ENCODE measurements around the gene ZDHHC11B. TPM values are rescaled to one million over a fixed set of nuclear protein-coding genes. Genes with fewer than 3 reads are reported as not detected.
"Not testable (repeated sequence)": the region's sequence is repeated elsewhere in the genome, so short reads cannot be mapped to it uniquely, and the experiment has no call there.

ZDHHC11B gene
- total RNA-seq, 2 donors from 2014 or later = 0.55 to 3.0 TPM

DNA sequence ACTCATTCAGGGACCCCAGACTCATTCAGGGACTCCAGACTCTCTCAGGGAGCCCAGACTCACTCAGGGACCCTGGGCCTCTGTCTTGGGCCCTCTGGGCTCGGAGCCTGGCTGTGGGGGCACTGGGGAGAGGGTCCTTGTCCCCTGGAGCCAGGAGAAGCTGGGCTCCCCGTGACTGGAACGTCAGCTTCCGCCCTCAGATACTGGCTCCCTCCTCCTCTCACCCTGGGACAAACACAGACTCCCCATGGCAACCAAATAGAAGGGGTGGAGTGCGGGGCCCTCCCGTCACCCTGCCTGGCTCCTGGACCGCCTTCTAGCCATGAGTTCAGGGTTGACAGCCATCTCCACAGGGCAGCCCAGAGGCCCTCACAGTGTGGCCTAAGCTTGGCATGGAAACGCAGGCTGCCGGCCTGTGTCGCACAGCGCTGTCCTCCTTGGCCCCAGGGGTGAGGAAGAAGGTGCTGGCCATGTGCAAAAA is 27.6 kb downstream of the ZDHHC11B start:
- no peaks in the 10 kb centered on the region for H3K36me3 ChIP-seq
- WGBS = 57% methylated on average over 11 of the region's 11 CpGs
- H3K27ac ChIP-seq = no peak overlapping the region
- DNase-seq (ENCODE audit: low spot score) = no peak
- no peaks in the 10 kb centered on the region for H3K9me3 ChIP-seq
- no peaks in the 10 kb centered on the region for H3K4me1 ChIP-seq (replicated peaks)
- H3K4me3 ChIP-seq = no peak overlapping the region
- no peaks in the 10 kb centered on the region for H3K27me3 ChIP-seq (replicated peaks; ENCODE audit: insufficient read depth)
- intact Hi-C loops (cut with DNase I) = no loop called here
- no peak for TF ChIP-seq POLR2AphosphoS5 (IDR thresholded peaks at IDR 0.05)

- intact Hi-C loops (cut with DNase I) = no loop called here
- H3K9me3 ChIP-seq = no peaks in the 10 kb centered on the region
- H3K27me3 ChIP-seq (replicated peaks; ENCODE audit: insufficient read depth) = no peaks in the 10 kb centered on the region
- no peak overlapping the region for H3K4me3 ChIP-seq
- H3K36me3 ChIP-seq = no peaks in the 10 kb centered on the region
- no peak overlapping the region for H3K27ac ChIP-seq
- no peaks in the 10 kb centered on the region for H3K4me1 ChIP-seq (replicated peaks)
- 88% methylated on average over 9 of the region's 10 CpGs for WGBS
- DNase-seq (ENCODE audit: low spot score) = no peak
- TF ChIP-seq POLR2A (IDR thresholded peaks at IDR 0.05) (no peak), POLR2AphosphoS5 (IDR thresholded peaks at IDR 0.05) (no peak)
- TF ChIP-seq, protein P1, sequence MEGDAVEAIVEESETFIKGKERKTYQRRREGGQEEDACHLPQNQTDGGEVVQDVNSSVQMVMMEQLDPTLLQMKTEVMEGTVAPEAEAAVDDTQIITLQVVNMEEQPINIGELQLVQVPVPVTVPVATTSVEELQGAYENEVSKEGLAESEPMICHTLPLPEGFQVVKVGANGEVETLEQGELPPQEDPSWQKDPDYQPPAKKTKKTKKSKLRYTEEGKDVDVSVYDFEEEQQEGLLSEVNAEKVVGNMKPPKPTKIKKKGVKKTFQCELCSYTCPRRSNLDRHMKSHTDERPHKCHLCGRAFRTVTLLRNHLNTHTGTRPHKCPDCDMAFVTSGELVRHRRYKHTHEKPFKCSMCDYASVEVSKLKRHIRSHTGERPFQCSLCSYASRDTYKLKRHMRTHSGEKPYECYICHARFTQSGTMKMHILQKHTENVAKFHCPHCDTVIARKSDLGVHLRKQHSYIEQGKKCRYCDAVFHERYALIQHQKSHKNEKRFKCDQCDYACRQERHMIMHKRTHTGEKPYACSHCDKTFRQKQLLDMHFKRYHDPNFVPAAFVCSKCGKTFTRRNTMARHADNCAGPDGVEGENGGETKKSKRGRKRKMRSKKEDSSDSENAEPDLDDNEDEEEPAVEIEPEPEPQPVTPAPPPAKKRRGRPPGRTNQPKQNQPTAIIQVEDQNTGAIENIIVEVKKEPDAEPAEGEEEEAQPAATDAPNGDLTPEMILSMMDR (IDR thresholded peaks at IDR 0.05) = no peak
Measured at GRCh38 chr5:756171-756570, 28.4 kb downstream of the ZDHHC11B start.

- DNase-seq (ENCODE audit: low spot score); H3K36me3 ChIP-seq; H3K27ac ChIP-seq; H3K4me3 ChIP-seq; H3K4me1 ChIP-seq (replicated peaks); intact Hi-C loops (cut with DNase I); H3K9me3 ChIP-seq; H3K27me3 ChIP-seq (replicated peaks; ENCODE audit: insufficient read depth): not testable (repeated sequence)
- 54% methylated on average over 8 of the region's 16 CpGs for WGBS
Measured at GRCh38 chr5:754143-754632, 30.3 kb downstream of the ZDHHC11B start.

GRCh38 chr5:753567-754142 is 30.9 kb downstream of the ZDHHC11B start:
- WGBS = 82% methylated on average over 16 of the region's 19 CpGs
- H3K9me3 ChIP-seq; DNase-seq (ENCODE audit: low spot score); intact Hi-C loops (cut with DNase I); H3K27ac ChIP-seq; H3K4me1 ChIP-seq (replicated peaks); H3K4me3 ChIP-seq; H3K36me3 ChIP-seq; H3K27me3 ChIP-seq (replicated peaks; ENCODE audit: insufficient read depth): not testable (repeated sequence)

DNA sequence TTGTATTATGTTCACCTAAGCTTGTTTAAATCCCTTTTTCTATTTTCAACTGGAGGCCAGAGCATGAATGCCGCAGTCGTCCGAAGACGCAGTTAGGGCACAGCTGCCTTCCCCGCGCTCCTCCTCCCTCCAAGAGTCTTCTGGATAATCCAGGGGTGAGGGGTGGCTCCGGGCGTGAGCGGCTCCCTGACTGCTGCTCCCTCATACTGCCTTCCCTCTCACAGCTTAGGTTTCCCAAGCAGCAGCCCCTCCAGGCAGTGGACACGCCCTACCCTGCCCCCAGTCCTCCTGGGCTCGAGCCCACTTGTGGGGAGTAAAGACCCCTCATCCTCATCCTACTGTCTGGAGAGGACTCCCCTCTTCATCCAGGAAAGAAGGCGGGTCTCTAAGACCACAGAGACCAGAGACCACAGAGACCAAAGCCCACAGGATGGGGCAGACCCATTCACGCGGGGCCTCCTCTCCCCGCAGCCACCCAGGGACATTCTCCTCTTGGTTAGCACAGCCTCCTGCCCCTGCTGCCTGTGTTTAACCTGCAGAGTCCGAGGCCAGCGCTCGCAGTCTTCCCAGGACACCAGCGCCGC is 31.9 kb downstream of the ZDHHC11B start:
- H3K27ac ChIP-seq; H3K4me1 ChIP-seq (replicated peaks); H3K9me3 ChIP-seq; H3K4me3 ChIP-seq; intact Hi-C loops (cut with DNase I); DNase-seq (ENCODE audit: low spot score); H3K36me3 ChIP-seq; H3K27me3 ChIP-seq (replicated peaks; ENCODE audit: insufficient read depth): not testable (repeated sequence)
- WGBS = no CpG with 5 or more reads among the region's 20 CpGs

DNA sequence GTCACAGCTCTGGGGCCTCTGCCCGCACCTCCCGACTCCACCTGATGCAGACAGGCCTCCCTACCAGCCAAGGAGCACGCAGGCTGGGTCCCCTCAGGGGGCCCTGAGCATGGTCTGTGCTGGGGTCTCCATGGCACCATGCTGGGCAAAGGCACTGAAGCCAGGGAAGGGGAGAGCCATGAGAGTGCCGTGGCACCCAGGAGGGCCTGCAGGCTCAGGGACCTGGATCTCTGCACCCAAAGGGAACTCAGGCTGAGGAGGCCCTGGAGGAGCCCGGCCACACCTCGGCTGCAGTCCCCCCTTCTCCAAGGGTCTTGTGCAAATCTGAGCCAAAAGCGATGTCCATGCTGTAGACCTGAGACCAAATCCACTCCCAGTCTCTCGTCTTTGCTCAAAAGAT is 32.5 kb downstream of the ZDHHC11B start:
- WGBS = no CpG with 5 or more reads among the region's 8 CpGs
- H3K36me3 ChIP-seq; H3K4me1 ChIP-seq (replicated peaks); H3K4me3 ChIP-seq; H3K27ac ChIP-seq; DNase-seq (ENCODE audit: low spot score); H3K9me3 ChIP-seq; H3K27me3 ChIP-seq (replicated peaks; ENCODE audit: insufficient read depth); intact Hi-C loops (cut with DNase I): not testable (repeated sequence)

GRCh38 chr5:751496-751895 is 33.0 kb downstream of the ZDHHC11B start:
- Histone ChIP-seq H3K36me3 (no peaks in the 10 kb centered on the region), H3K27ac (no peak overlapping the region), H3K27me3 (replicated peaks; ENCODE audit: insufficient read depth) (no peaks in the 10 kb centered on the region), H3K9me3 (no peaks in the 10 kb centered on the region), H3K4me1 (replicated peaks) (no peaks in the 10 kb centered on the region), H3K4me3 (no peak overlapping the region)
- DNase-seq (ENCODE audit: low spot score) = no peak
- intact Hi-C loops (cut with DNase I) = no loop called here
- WGBS = no CpG with 5 or more reads among the region's 13 CpGs
- TF ChIP-seq, protein P1 (IDR thresholded peaks at IDR 0.05) = no peak
- TF ChIP-seq POLR2AphosphoS5 (IDR thresholded peaks at IDR 0.05) = no peak
- TF ChIP-seq POLR2A (IDR thresholded peaks at IDR 0.05) = no peak

- H3K4me1 ChIP-seq (replicated peaks); DNase-seq (ENCODE audit: low spot score); H3K9me3 ChIP-seq; H3K27me3 ChIP-seq (replicated peaks; ENCODE audit: insufficient read depth); intact Hi-C loops (cut with DNase I); H3K27ac ChIP-seq; H3K4me3 ChIP-seq; H3K36me3 ChIP-seq: not testable (repeated sequence)
- 83% methylated on average over 6 of the region's 19 CpGs for WGBS
Measured at GRCh38 chr5:750226-750625, 34.3 kb downstream of the ZDHHC11B start.

Measured in prostate gland (tissue), 2 donors.